GM12878 (cell line): ENCODE results near the gene TSTD2. TPM values are rescaled to one million over a fixed set of nuclear protein-coding genes. Genes with fewer than 3 reads are reported as not detected.
A peak's percentile ranks its signal among the peaks of the same experiment; 100 is the strongest.

Experiments
- ATAC-seq: fragments of 200-7000 bp; cut with Tn5 transposase; 3 replicates; pipeline ENCODE4 v1.9.1; 2020; ENCODE audit warnings: mild to moderate bottlenecking, moderate library complexity
- BruUV-seq: library from RNA; stranded (reverse); fragments of 400-500 nt; replicated peaks from 2 replicates; lab custom pipeline; 2021; lab: Mats Ljungman, UMichigan
- CTCF ChIA-PET: fragments of 300-600 bp; sonication (Branson Sonifier 250); formaldehyde crosslinking; extraction: SDS; loops from one replicate; lab custom pipeline; 2021; ENCODE audit warnings: inconsistent platforms; lab: Yijun Ruan, JAX
- POLR2A ChIA-PET: fragments of 350-600 bp; formaldehyde crosslinking; extraction: SDS; loops from one replicate; lab custom pipeline; 2021; ENCODE audit warnings: inconsistent platforms; lab: Charles Lee
- RAD21 ChIA-PET: fragments of 300-600 bp; sonication (Branson Sonifier 250); formaldehyde crosslinking; loops from one replicate; lab custom pipeline; 2023; ENCODE audit warnings: antibody characterized with exemption; ENCODE audit not compliant: unreplicated experiment; lab: Charles Lee
- SMC1A ChIA-PET: fragments of 300-600 bp; sonication (Branson Sonifier 250); formaldehyde crosslinking; loops from one replicate; lab custom pipeline; 2023; ENCODE audit not compliant: unreplicated experiment, uncharacterized antibody; lab: Charles Lee
- DNase-seq: peaks from one replicate; pipeline ENCODE4 v3.0.0-alpha.2; 2011; ENCODE audit warnings: low read depth, low spot score
- FAIRE-seq: peaks from 3 replicates; lab custom pipeline; 2011; peaks lifted over from hg19 to GRCh38; lab: Jason Lieb, UNC
- H2AFZ ChIP-seq: 2 replicates; pipeline ENCODE4 v1.6.0; 2011; ENCODE audit warnings: low read depth, low read length, control low read depth; ENCODE audit not compliant: control insufficient read depth
- H3K27ac ChIP-seq: 2 replicates; pipeline ENCODE4 v1.5.1; 2011; ENCODE audit warnings: control low read depth; ENCODE audit not compliant: control insufficient read depth, insufficient read depth
- H3K27me3 ChIP-seq, 2 experiments: replicated peaks in 1 of 2; 2 replicates each; pipeline versions ENCODE4 v1.6.0 to v1.6.1; 2011; ENCODE audit warnings: low read length in 1 of 2; ENCODE audit not compliant: control insufficient read depth in 2 of 2, insufficient read depth in 2 of 2
- H3K36me3 ChIP-seq, 2 experiments: 2 replicates each; pipeline ENCODE4 v1.5.1; 2011; ENCODE audit warnings: low read length in 1 of 2; ENCODE audit not compliant: control insufficient read depth in 2 of 2, insufficient read depth in 2 of 2
- H3K4me1 ChIP-seq: 2 replicates; pipeline ENCODE4 v1.6.1; 2011; ENCODE audit warnings: mild to moderate bottlenecking, low read length, moderate library complexity, mixed read lengths; ENCODE audit not compliant: control insufficient read depth, insufficient read depth
- H3K4me2 ChIP-seq: 2 replicates; pipeline ENCODE4 v1.6.0; 2011; ENCODE audit warnings: control low read depth; ENCODE audit not compliant: control insufficient read depth, insufficient read depth
- H3K4me3 ChIP-seq: fragments of 200-600 bp; sonication (generic); 2 replicates; pipeline ENCODE4 v1.5.1; 2016
- H3K79me2 ChIP-seq: 2 replicates; pipeline ENCODE4 v1.6.0; 2011; ENCODE audit warnings: low read length; ENCODE audit not compliant: control insufficient read depth, insufficient read depth
- H3K9ac ChIP-seq: 2 replicates; pipeline ENCODE4 v1.8.0; 2011; ENCODE audit warnings: low read length, control low read depth, mixed read lengths; ENCODE audit not compliant: control insufficient read depth, insufficient read depth
- H3K9me3 ChIP-seq: replicated peaks from 3 replicates; pipeline ENCODE4 v1.5.1; 2011; ENCODE audit warnings: mild to moderate bottlenecking, low read length; ENCODE audit not compliant: control insufficient read depth, insufficient read depth
- H4K20me1 ChIP-seq: 2 replicates; pipeline ENCODE4 v1.6.0; 2011; ENCODE audit not compliant: control insufficient read depth, insufficient read depth
- BCL11A ChIP-seq: IDR thresholded peaks from 2 replicates; pipeline ENCODE4 v1.6.1; 2011; ENCODE audit warnings: low read depth, low read length
- FOXK2 ChIP-seq: fragments of 450-650 bp; IDR thresholded peaks from 2 replicates; pipeline ENCODE4 v1.6.1; 2017; ENCODE audit warnings: mild to moderate bottlenecking, moderate library complexity
- FOXM1 ChIP-seq: IDR thresholded peaks from 2 replicates; pipeline ENCODE4 v1.6.1; 2012; ENCODE audit warnings: low read depth, mild to moderate bottlenecking, inconsistent platforms, low read length, moderate library complexity
- GATAD2B ChIP-seq: fragments of 450-650 bp; conservative IDR thresholded peaks from 2 replicates; pipeline ENCODE4 v1.6.1; 2017; ENCODE audit warnings: low read depth, mild to moderate bottlenecking, moderate library complexity
- JUNB ChIP-seq: IDR thresholded peaks from 2 replicates; pipeline ENCODE4 v1.6.1; 2016; ENCODE audit warnings: antibody characterized with exemption, mild to moderate bottlenecking
- KLF5 ChIP-seq: fragments of 450-650 bp; IDR thresholded peaks from 2 replicates; pipeline ENCODE4 v1.6.1; 2014; ENCODE audit warnings: mild to moderate bottlenecking; ENCODE audit not compliant: partially characterized antibody
- NFIC ChIP-seq: IDR thresholded peaks from 2 replicates; pipeline ENCODE4 v1.6.1; 2012; ENCODE audit warnings: low read depth, mild to moderate bottlenecking, inconsistent platforms, low read length, moderate library complexity
- NR2C2 ChIP-seq: IDR thresholded peaks from 2 replicates; pipeline ENCODE4 v1.6.1; 2011; ENCODE audit warnings: borderline replicate concordance, low read depth; ENCODE audit not compliant: control insufficient read depth, insufficient read length
- SIN3A ChIP-seq: IDR thresholded peaks from 2 replicates; pipeline ENCODE4 v1.6.1; 2012; ENCODE audit warnings: low read depth, low read length, improper control_type of control experiment
- TBL1XR1 ChIP-seq: IDR thresholded peaks from 2 replicates; pipeline ENCODE4 v1.6.1; 2012; ENCODE audit warnings: low read depth, low read length, improper control_type of control experiment
- YBX1 ChIP-seq: fragments of 450-650 bp; IDR thresholded peaks from 2 replicates; pipeline ENCODE4 v1.6.1; 2016; ENCODE audit warnings: antibody characterized with exemption
- ZBTB33 ChIP-seq: fragments of 450-650 bp; IDR thresholded peaks from 2 replicates; pipeline ENCODE4 v1.6.1; 2017; ENCODE audit warnings: mild to moderate bottlenecking
- WGBS: methylation state at CpG from one replicate; pipeline ENCODE4 v1.1.6; 2016; ENCODE audit warnings: low lambda C conversion rate; ENCODE audit not compliant: insufficient replicate concordance, insufficient coverage; ENCODE audit errors: missing lambda C conversion rate; 5-methylcytosine and 5-hydroxymethylcytosine counted together
- in situ Hi-C: fragments of 300-500 bp; cut with MboI; formaldehyde crosslinking; loops from 9 replicates; pipeline ENCODE4 v1.14.3; 2018; ENCODE audit warnings: mixed read lengths
- intact Hi-C: fragments of 100-400 bp; cut with micrococcal nuclease; formaldehyde crosslinking; loops from one replicate; pipeline ENCODE4 v1.14.2; 2022; ENCODE audit not compliant: unreplicated experiment
- polyA plus RNA-seq, 11 experiments: library from polyadenylated mRNA; depleted of rRNA in 4 of 11; unstranded in 6 of 11; stranded (reverse) in 5 of 11; fragments of >200 nt; fragmentation: Nextera tagmentation in 4 of 11; fragmentation: Illumina TruSeq in 1 of 11; extraction: Ambion mirVana in 4 of 11; extraction: Trizol in 1 of 11; gene quantifications; 1 replicate in 1 of 11; 2 replicates in 10 of 11; pipeline versions ENCODE4 v1.2.1 to v1.2.3, GENCODE V29; 2011 to 2016; ENCODE audit warnings: inconsistent platforms in 2 of 11, missing spikeins in 2 of 11, low read depth in 1 of 11
- total RNA-seq, 4 experiments: library from RNA; depleted of rRNA in 3 of 4; stranded (reverse); fragments of >200 nt in 3 of 4; fragmentation: Illumina TruSeq in 1 of 4; extraction: Trizol in 1 of 4; gene quantifications; 2 replicates each; pipeline versions ENCODE4 v1.2.1 to v1.2.3, GENCODE V29; 2013 to 2021
- TF ChIP-seq, protein P1 (sequence below): fragments of 450-650 bp; IDR thresholded peaks from 2 replicates; pipeline ENCODE4 v1.6.1; 2018; ENCODE audit warnings: borderline replicate concordance, mild to moderate bottlenecking; ENCODE audit not compliant: partially characterized antibody
- TF ChIP-seq, protein P2 (sequence below): IDR thresholded peaks from 2 replicates; pipeline ENCODE4 v1.6.1; 2012; ENCODE audit warnings: improper control_type of control experiment, low read depth, low read length; ENCODE audit not compliant: insufficient replicate concordance

Gene TSTD2
- total and polyA plus RNA-seq, 10 of the 15 experiments (the other 5 are each of a cell fraction or from before 2014, with no cell fraction given) = 5.0 to 30.6 (median 14.1) TPM

GRCh38 chr9:97559111-97559514 is 74.1 kb downstream of the TSTD2 start:
- no peaks in the 10 kb centered on the region for H3K27me3 ChIP-seq
- in situ Hi-C loops = no loop called here
- H2AFZ ChIP-seq = peak overlapping the region; percentile 22
- CTCF ChIA-PET = interaction anchor here (0.8 to 5.5 kb wide), 12 partner anchors 10 to 146 kb away, joined by 3 to 40 read pairs (median 6); partner anchors contain the start of genes NCBP1, TMOD1 and TSTD2
- H3K4me1 ChIP-seq = peaks cover 35% of the 10 kb centered on the region
- POLR2A ChIA-PET = interaction anchor here (0.7 to 4.2 kb wide), 6 partner anchors 11 to 90 kb away, joined by 3 to 30 read pairs (median 6); partner anchors contain the start of genes NCBP1 and TMOD1
- H3K27ac ChIP-seq = peak overlapping the region; percentile 91
- H3K4me2 ChIP-seq = peak overlapping the region; percentile 99
- intact Hi-C loops = loop anchor here (1.0 to 2.0 kb wide), 3 partner anchors 30 to 56 kb away; no protein-coding TSS in a partner anchor
- peak overlapping the region; percentile 48; the same call in 1 of the 2 replicates for H3K4me3 ChIP-seq
- peak; percentile 85 for DNase-seq
- WGBS = 7% methylated on average over 10 of the region's 10 CpGs
- H3K9ac ChIP-seq = peak overlapping the region; percentile 62
- peaks cover 0 to 1% of the 10 kb centered on the region in 2 experiments; a peak in 3 of 4 replicates for H3K36me3 ChIP-seq
- RAD21 ChIA-PET = interaction anchor here (0.7 to 3.7 kb wide), 8 partner anchors 30 to 153 kb away, joined by 3 to 51 read pairs (median 15); partner anchors contain the start of gene TMOD1
- peak; percentile 96 for FAIRE-seq
- SMC1A ChIA-PET = interaction anchor here (0.7 to 6.0 kb wide), 12 partner anchors 11 to 405 kb away, joined by 3 to 80 read pairs (median 8); partner anchors contain the start of gene TMOD1
- H3K79me2 ChIP-seq = no peaks in the 10 kb centered on the region; the same call in 1 of the 2 replicates
- H4K20me1 ChIP-seq = no peaks in the 10 kb centered on the region
- peak; percentile 90 for ATAC-seq
- H3K9me3 ChIP-seq = no peaks in the 10 kb centered on the region
- TSS peak; percentile 37 for BruUV-seq
- TF ChIP-seq, protein P1, sequence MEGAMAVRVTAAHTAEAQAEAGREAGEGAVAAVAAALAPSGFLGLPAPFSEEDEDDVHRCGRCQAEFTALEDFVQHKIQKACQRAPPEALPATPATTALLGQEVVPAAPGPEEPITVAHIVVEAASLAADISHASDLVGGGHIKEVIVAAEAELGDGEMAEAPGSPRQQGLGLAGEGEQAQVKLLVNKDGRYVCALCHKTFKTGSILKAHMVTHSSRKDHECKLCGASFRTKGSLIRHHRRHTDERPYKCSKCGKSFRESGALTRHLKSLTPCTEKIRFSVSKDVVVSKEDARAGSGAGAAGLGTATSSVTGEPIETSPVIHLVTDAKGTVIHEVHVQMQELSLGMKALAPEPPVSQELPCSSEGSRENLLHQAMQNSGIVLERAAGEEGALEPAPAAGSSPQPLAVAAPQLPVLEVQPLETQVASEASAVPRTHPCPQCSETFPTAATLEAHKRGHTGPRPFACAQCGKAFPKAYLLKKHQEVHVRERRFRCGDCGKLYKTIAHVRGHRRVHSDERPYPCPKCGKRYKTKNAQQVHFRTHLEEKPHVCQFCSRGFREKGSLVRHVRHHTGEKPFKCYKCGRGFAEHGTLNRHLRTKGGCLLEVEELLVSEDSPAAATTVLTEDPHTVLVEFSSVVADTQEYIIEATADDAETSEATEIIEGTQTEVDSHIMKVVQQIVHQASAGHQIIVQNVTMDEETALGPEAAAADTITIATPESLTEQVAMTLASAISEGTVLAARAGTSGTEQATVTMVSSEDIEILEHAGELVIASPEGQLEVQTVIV = no peak
- TF ChIP-seq JUNB (peak; percentile 58), YBX1 (no peak), NR2C2 (no peak), NFIC (peak; percentile 79), FOXK2 (no peak), GATAD2B (no peak), ZBTB33 (no peak), KLF5 (no peak), TBL1XR1 (no peak), SIN3A (no peak), FOXM1 (no peak), BCL11A (no peak; the same call in 1 of the 2 replicates)
- TF ChIP-seq, protein P2, sequence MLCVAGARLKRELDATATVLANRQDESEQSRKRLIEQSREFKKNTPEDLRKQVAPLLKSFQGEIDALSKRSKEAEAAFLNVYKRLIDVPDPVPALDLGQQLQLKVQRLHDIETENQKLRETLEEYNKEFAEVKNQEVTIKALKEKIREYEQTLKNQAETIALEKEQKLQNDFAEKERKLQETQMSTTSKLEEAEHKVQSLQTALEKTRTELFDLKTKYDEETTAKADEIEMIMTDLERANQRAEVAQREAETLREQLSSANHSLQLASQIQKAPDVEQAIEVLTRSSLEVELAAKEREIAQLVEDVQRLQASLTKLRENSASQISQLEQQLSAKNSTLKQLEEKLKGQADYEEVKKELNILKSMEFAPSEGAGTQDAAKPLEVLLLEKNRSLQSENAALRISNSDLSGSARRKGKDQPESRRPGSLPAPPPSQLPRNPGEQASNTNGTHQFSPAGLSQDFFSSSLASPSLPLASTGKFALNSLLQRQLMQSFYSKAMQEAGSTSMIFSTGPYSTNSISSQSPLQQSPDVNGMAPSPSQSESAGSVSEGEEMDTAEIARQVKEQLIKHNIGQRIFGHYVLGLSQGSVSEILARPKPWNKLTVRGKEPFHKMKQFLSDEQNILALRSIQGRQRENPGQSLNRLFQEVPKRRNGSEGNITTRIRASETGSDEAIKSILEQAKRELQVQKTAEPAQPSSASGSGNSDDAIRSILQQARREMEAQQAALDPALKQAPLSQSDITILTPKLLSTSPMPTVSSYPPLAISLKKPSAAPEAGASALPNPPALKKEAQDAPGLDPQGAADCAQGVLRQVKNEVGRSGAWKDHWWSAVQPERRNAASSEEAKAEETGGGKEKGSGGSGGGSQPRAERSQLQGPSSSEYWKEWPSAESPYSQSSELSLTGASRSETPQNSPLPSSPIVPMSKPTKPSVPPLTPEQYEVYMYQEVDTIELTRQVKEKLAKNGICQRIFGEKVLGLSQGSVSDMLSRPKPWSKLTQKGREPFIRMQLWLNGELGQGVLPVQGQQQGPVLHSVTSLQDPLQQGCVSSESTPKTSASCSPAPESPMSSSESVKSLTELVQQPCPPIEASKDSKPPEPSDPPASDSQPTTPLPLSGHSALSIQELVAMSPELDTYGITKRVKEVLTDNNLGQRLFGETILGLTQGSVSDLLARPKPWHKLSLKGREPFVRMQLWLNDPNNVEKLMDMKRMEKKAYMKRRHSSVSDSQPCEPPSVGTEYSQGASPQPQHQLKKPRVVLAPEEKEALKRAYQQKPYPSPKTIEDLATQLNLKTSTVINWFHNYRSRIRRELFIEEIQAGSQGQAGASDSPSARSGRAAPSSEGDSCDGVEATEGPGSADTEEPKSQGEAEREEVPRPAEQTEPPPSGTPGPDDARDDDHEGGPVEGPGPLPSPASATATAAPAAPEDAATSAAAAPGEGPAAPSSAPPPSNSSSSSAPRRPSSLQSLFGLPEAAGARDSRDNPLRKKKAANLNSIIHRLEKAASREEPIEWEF = no peak
